ENCODE results near the gene MUCL3.

The MUCL3 gene

GRCh38 chr6:30894381-30894780, 46.4 kb upstream of the MUCL3 start:
- no peak overlapping the region for H3K27ac ChIP-seq (ENCODE audit: low read depth, low read length, poor library complexity, severe bottlenecking)
- no peak for TF ChIP-seq CTCF (IDR thresholded peaks at IDR 0.05; ENCODE audit: low read length)
- no peaks in the 10 kb centered on the region for H3K9me2 ChIP-seq (ENCODE audit: low read depth, low read length)
- H3K9me3 ChIP-seq (ENCODE audit: low read length), result no peaks in the 10 kb centered on the region
- H4K20me1 ChIP-seq (ENCODE audit: insufficient read depth, low read length), result no peaks in the 10 kb centered on the region
- H3K4me2 ChIP-seq (ENCODE audit: low read length), result no peak overlapping the region
- H3K79me2 ChIP-seq (ENCODE audit: insufficient read depth, low read length), result no peaks in the 10 kb centered on the region
- H3K36me3 ChIP-seq (ENCODE audit: insufficient read depth, low read length), result no peaks in the 10 kb centered on the region
- no peaks in the 10 kb centered on the region for H3K4me1 ChIP-seq (ENCODE audit: insufficient read depth, low read length, severe bottlenecking)
- H2AFZ ChIP-seq (ENCODE audit: low read length), result no peak overlapping the region
- H3F3A ChIP-seq (ENCODE audit: insufficient read depth, low read length), result no peaks in the 10 kb centered on the region
- peaks cover 12% of the 10 kb centered on the region; the same call in 1 of the 2 replicates for H3K27me3 ChIP-seq (ENCODE audit: insufficient read depth, low read length)
- H3K4me3 ChIP-seq (ENCODE audit: low read depth, low read length, poor library complexity, severe bottlenecking), result no peak overlapping the region
- H3K9ac ChIP-seq (ENCODE audit: low read length), result no peak overlapping the region

GRCh38 chr6:30894935-30895334, 45.8 kb upstream of the MUCL3 start:
- Histone ChIP-seq H4K20me1 (ENCODE audit: insufficient read depth, low read length) (no peaks in the 10 kb centered on the region), H3K9me2 (ENCODE audit: low read depth, low read length) (no peaks in the 10 kb centered on the region), H3K27me3 (ENCODE audit: insufficient read depth, low read length) (peaks cover 11% of the 10 kb centered on the region; the same call in 1 of the 2 replicates), H3K9ac (ENCODE audit: low read length) (no peak overlapping the region), H3K79me2 (ENCODE audit: insufficient read depth, low read length) (no peaks in the 10 kb centered on the region), H3K9me3 (ENCODE audit: low read length) (no peaks in the 10 kb centered on the region), H3K4me1 (ENCODE audit: insufficient read depth, low read length, severe bottlenecking) (no peaks in the 10 kb centered on the region), H3K27ac (ENCODE audit: low read depth, low read length, poor library complexity, severe bottlenecking) (no peak overlapping the region), H3K4me3 (ENCODE audit: low read depth, low read length, poor library complexity, severe bottlenecking) (no peak overlapping the region), H2AFZ (ENCODE audit: low read length) (no peak overlapping the region), H3F3A (ENCODE audit: insufficient read depth, low read length) (no peaks in the 10 kb centered on the region), H3K36me3 (ENCODE audit: insufficient read depth, low read length) (no peaks in the 10 kb centered on the region), H3K4me2 (ENCODE audit: low read length) (no peak overlapping the region)
- no peak for TF ChIP-seq EZH2 (IDR thresholded peaks at IDR 0.05; ENCODE audit: borderline replicate concordance, low read length)
- TF ChIP-seq CTCF (IDR thresholded peaks at IDR 0.05; ENCODE audit: low read length), result no peak

GRCh38 chr6:30895343-30895742, 45.4 kb upstream of the MUCL3 start:
- no peaks in the 10 kb centered on the region for H3K36me3 ChIP-seq (ENCODE audit: insufficient read depth, low read length)

More at GRCh38 chr6:30895343-30895742, 45.4 kb upstream of the MUCL3 start:
- H3F3A ChIP-seq (ENCODE audit: insufficient read depth, low read length), result no peaks in the 10 kb centered on the region
- no peak for TF ChIP-seq CTCF (IDR thresholded peaks at IDR 0.05; ENCODE audit: low read length)
- no peak for TF ChIP-seq EZH2 (IDR thresholded peaks at IDR 0.05; ENCODE audit: borderline replicate concordance, low read length)
- H3K4me2 ChIP-seq (ENCODE audit: low read length), result no peak overlapping the region
- H2AFZ ChIP-seq (ENCODE audit: low read length), result no peak overlapping the region
- H3K27me3 ChIP-seq (ENCODE audit: insufficient read depth, low read length), result peaks cover 7% of the 10 kb centered on the region; the same call in 1 of the 2 replicates
- no peak overlapping the region for H3K4me3 ChIP-seq (ENCODE audit: low read depth, low read length, poor library complexity, severe bottlenecking)
- no peaks in the 10 kb centered on the region for H3K79me2 ChIP-seq (ENCODE audit: insufficient read depth, low read length)
- no peaks in the 10 kb centered on the region for H3K9me2 ChIP-seq (ENCODE audit: low read depth, low read length)
- H4K20me1 ChIP-seq (ENCODE audit: insufficient read depth, low read length), result no peaks in the 10 kb centered on the region
- no peak overlapping the region for H3K9ac ChIP-seq (ENCODE audit: low read length)
- H3K9me3 ChIP-seq (ENCODE audit: low read length), result no peaks in the 10 kb centered on the region
- H3K4me1 ChIP-seq (ENCODE audit: insufficient read depth, low read length, severe bottlenecking), result no peaks in the 10 kb centered on the region
- H3K27ac ChIP-seq (ENCODE audit: low read depth, low read length, poor library complexity, severe bottlenecking), result no peak overlapping the region
